Measurements from ENCODE around the gene CRACDL. TPM values are rescaled to one million over a fixed set of nuclear protein-coding genes. Genes with fewer than 3 reads are reported as not detected.

CRACDL gene
- total RNA-seq, 1 donor from 2014 or later = 0.12 TPM

GRCh38 chr2:98833172-98833916, 102.7 kb downstream of the CRACDL start:
- no peaks in the 10 kb centered on the region for H3K27me3 Mint-ChIP-seq
- H3K9me3 Mint-ChIP-seq = no peaks in the 10 kb centered on the region
- peak; percentile 61 for DNase-seq
- peaks cover 61% of the 10 kb centered on the region for H3K4me1 Mint-ChIP-seq
- intact Hi-C loops (cut with micrococcal nuclease) = loop anchor here (10.0 kb wide), 1 partner anchor 341 kb away; no protein-coding TSS in a partner anchor
- H3K4me3 Mint-ChIP-seq = no peak overlapping the region
- peak overlapping the region; percentile 59 for H3K27ac Mint-ChIP-seq
- no peaks in the 10 kb centered on the region for H3K36me3 Mint-ChIP-seq (ENCODE audit: low read depth)

DNA sequence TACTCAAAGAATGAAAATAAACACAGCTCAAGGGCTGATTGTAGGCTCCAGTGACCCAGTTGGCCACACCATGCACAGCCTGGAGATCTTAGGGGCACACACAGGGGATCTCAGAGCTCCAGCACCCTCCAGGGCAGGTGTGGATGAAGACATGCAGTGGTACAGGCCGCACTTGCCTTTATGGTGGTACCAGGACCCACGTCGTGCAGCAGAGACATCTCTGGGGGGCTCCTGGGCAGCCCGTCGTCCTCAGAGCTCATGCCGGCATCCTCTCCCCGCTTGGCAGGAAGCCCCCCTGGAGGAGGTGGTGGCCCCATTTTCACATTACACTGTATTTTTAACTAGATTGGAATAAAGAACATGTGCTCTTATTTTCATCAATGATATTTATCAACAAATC, 103.9 kb downstream of the CRACDL start:
- no peaks in the 10 kb centered on the region for H3K9me3 Mint-ChIP-seq
- H3K4me3 Mint-ChIP-seq = no peak overlapping the region
- intact Hi-C loops (cut with micrococcal nuclease) = loop anchor here (10.0 kb wide), 1 partner anchor 343 kb away; no protein-coding TSS in a partner anchor
- peaks cover 66% of the 10 kb centered on the region for H3K4me1 Mint-ChIP-seq
- H3K27ac Mint-ChIP-seq = no peak overlapping the region
- no peaks in the 10 kb centered on the region for H3K27me3 Mint-ChIP-seq
- no peak for DNase-seq
- H3K36me3 Mint-ChIP-seq (ENCODE audit: low read depth) = no peaks in the 10 kb centered on the region

DNA sequence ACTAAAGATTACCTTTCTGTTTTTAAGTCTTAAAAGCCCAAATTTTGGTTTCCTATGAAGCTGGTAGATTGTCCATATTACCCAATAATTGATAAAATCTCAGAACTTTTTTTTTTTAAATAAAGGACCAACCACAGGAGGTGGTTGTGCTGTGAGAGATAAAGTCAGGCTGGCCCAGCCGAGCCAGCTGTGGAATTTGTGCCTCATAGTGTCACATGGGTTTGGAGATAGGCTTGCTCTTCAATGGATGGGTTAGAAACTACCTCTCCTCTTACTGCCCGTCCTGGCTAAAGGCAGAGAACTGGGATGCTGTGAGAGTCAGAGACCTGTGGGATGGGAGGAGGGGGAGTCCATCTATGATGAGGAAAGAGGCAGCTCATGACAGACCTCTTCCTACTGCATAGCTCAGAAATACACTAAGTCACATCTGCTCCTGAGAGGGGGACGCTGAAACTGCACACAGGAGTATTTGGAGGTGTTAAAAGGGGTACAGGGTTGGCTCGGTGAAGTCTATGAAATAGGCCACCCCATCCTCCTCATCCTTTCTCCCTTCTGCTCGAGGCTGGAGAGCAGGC, 105.4 kb downstream of the CRACDL start:
- intact Hi-C loops (cut with micrococcal nuclease) = loop anchor here (10.0 kb wide), 1 partner anchor 344 kb away; no protein-coding TSS in a partner anchor
- H3K9me3 Mint-ChIP-seq = no peaks in the 10 kb centered on the region
- H3K4me1 Mint-ChIP-seq = peaks cover 55% of the 10 kb centered on the region
- H3K27ac Mint-ChIP-seq = no peak overlapping the region
- no peaks in the 10 kb centered on the region for H3K27me3 Mint-ChIP-seq
- DNase-seq = peak; percentile 54
- H3K36me3 Mint-ChIP-seq (ENCODE audit: low read depth) = no peaks in the 10 kb centered on the region
- H3K4me3 Mint-ChIP-seq = no peak overlapping the region

- H3K4me3 Mint-ChIP-seq = peak overlapping the region; percentile 62
- intact Hi-C loops (cut with micrococcal nuclease) = loop anchor here (10.0 kb wide), 1 partner anchor 345 kb away; no protein-coding TSS in a partner anchor
- H3K27me3 Mint-ChIP-seq = no peaks in the 10 kb centered on the region
- peak; percentile 58 for DNase-seq
- no peaks in the 10 kb centered on the region for H3K36me3 Mint-ChIP-seq (ENCODE audit: low read depth)
- no peaks in the 10 kb centered on the region for H3K9me3 Mint-ChIP-seq
- peak overlapping the region; percentile 48 for H3K27ac Mint-ChIP-seq
- H3K4me1 Mint-ChIP-seq = peaks cover 48% of the 10 kb centered on the region
These were observed 106.3 kb downstream of the CRACDL start for GRCh38 chr2:98829581-98830270.

DNA sequence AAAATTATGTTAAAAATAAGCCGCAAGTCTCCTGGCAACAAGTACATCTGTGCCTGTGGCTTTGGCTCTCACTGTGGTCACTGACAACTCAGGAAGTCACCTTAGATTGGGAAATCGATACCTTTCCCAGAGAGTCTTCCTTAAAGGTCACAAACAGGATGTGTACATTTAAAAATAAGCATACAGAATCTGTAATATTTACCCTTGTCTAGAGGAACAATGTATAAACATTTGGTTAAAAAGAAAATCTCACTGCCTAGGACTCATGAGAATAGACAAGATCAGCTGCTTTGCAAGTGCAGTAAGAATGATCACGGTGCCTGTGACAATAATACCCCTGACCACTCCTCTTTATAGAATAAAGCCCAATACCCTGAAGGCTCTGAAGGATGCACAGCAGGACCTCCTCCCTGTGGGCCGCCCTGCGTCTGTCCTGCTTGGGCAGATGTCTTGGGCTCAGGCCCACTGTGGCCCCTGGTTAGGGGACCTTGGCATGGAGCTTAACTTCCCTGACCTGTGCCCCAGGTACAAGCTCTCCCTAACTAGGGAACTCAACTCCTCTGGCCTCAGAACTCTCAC, 107.1 kb downstream of the CRACDL start:
- intact Hi-C loops (cut with micrococcal nuclease) = no loop called here
- Mint-ChIP-seq H3K4me1 (peaks cover 50% of the 10 kb centered on the region), H3K27me3 (no peaks in the 10 kb centered on the region), H3K9me3 (no peaks in the 10 kb centered on the region), H3K27ac (peak overlapping the region; percentile 39), H3K4me3 (peak overlapping the region; percentile 62), H3K36me3 (ENCODE audit: low read depth) (no peaks in the 10 kb centered on the region)
- peak; percentile 73 for DNase-seq

- Mint-ChIP-seq H3K27me3 (peaks cover 4% of the 10 kb centered on the region), H3K4me1 (peaks cover 50% of the 10 kb centered on the region), H3K9me3 (no peaks in the 10 kb centered on the region), H3K36me3 (ENCODE audit: low read depth) (peaks cover 2% of the 10 kb centered on the region), H3K27ac (no peak overlapping the region), H3K4me3 (peak overlapping the region; percentile 62)
- peak; percentile 54 for DNase-seq
- intact Hi-C loops (cut with micrococcal nuclease) = no loop called here
These were observed 107.7 kb downstream of the CRACDL start for GRCh38 chr2:98828369-98828744.

GRCh38 chr2:98827625-98828368, 108.2 kb downstream of the CRACDL start:
- H3K4me1 Mint-ChIP-seq = peaks cover 45% of the 10 kb centered on the region
- H3K9me3 Mint-ChIP-seq = no peaks in the 10 kb centered on the region
- peaks cover 5% of the 10 kb centered on the region for H3K27me3 Mint-ChIP-seq
- intact Hi-C loops (cut with micrococcal nuclease) = no loop called here
- peaks cover 2% of the 10 kb centered on the region for H3K36me3 Mint-ChIP-seq (ENCODE audit: low read depth)
- DNase-seq = peak; percentile 55
- H3K4me3 Mint-ChIP-seq = no peak overlapping the region
- H3K27ac Mint-ChIP-seq = no peak overlapping the region

DNA sequence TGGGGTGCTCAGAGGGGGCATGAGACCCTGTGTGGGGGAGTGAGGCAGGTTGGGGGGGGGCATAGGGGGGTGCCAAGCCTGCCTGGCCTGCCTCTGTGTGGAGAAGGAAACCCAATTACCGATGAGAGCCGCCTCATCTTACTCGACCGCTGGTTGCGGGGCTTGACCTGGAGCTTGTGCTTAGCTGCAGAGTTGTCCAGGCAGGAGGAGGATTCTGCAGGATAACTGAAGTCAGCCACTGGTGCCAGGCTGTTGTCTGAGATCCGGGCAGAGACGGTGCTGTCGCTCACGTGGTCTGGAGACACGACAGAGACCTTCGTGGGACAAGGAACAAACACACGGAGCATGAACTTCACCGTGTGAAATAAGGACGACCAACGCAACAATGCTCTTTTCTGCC, 109.2 kb downstream of the CRACDL start:
- H3K27ac Mint-ChIP-seq = no peak overlapping the region
- H3K27me3 Mint-ChIP-seq = peaks cover 5% of the 10 kb centered on the region
- H3K36me3 Mint-ChIP-seq (ENCODE audit: low read depth) = peaks cover 2% of the 10 kb centered on the region
- intact Hi-C loops (cut with micrococcal nuclease) = no loop called here
- peaks cover 39% of the 10 kb centered on the region for H3K4me1 Mint-ChIP-seq
- DNase-seq = peak; percentile 45
- no peak overlapping the region for H3K4me3 Mint-ChIP-seq
- no peaks in the 10 kb centered on the region for H3K9me3 Mint-ChIP-seq

DNA sequence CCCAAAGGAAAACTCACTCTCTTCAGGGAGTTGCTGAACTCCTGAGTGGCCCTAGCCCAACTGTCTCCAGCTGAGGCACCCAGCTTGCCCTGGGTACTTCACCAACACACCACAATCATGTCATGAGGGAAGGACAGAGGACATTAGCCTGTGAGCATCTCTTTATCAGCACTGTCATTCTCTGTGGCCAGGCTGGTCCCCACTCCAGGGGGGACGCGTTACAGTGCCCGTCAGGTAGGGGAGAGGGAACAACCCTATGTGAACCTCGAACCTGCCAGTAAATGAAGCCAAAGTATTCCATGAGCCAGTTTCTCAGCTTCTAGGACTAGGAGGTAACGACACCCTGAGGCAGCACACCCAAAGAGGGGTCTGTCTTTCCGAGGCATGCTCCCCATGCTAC, 110.2 kb downstream of the CRACDL start:
- H3K36me3 Mint-ChIP-seq (ENCODE audit: low read depth) = peaks cover 2% of the 10 kb centered on the region
- DNase-seq = peak; percentile 57
- H3K9me3 Mint-ChIP-seq = no peaks in the 10 kb centered on the region
- peaks cover 5% of the 10 kb centered on the region for H3K27me3 Mint-ChIP-seq
- no peak overlapping the region for H3K4me3 Mint-ChIP-seq
- H3K27ac Mint-ChIP-seq = peak overlapping the region; percentile 45
- intact Hi-C loops (cut with micrococcal nuclease) = loop anchor here (2.0 kb wide), 1 partner anchor 53 kb away; no protein-coding TSS in a partner anchor
- peaks cover 37% of the 10 kb centered on the region for H3K4me1 Mint-ChIP-seq

DNA sequence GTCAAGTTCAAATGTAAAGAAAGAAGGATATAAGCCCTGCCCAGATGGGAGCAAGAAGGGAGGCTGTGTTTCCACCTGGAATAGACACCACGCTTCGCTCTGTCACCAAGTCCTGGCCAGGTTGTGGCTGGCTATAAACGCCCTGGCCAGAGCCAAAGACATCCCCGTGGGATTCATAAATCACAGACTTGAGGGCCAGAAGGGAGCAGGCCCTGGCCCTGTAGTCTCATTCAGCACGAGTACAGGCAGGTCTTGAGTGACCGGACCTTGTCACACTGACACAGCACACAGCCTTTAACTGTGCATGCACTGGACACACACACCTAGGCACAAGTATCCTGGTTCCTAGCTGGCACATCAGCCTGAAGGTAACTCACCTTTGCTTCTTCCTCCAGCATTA, 110.6 kb downstream of the CRACDL start:
- no peaks in the 10 kb centered on the region for H3K9me3 Mint-ChIP-seq
- H3K36me3 Mint-ChIP-seq (ENCODE audit: low read depth) = peaks cover 2% of the 10 kb centered on the region
- intact Hi-C loops (cut with micrococcal nuclease) = loop anchor here (2.0 kb wide), 1 partner anchor 53 kb away; no protein-coding TSS in a partner anchor
- peaks cover 35% of the 10 kb centered on the region for H3K4me1 Mint-ChIP-seq
- H3K4me3 Mint-ChIP-seq = no peak overlapping the region
- H3K27ac Mint-ChIP-seq = no peak overlapping the region
- no peak for DNase-seq
- H3K27me3 Mint-ChIP-seq = peaks cover 5% of the 10 kb centered on the region

DNA sequence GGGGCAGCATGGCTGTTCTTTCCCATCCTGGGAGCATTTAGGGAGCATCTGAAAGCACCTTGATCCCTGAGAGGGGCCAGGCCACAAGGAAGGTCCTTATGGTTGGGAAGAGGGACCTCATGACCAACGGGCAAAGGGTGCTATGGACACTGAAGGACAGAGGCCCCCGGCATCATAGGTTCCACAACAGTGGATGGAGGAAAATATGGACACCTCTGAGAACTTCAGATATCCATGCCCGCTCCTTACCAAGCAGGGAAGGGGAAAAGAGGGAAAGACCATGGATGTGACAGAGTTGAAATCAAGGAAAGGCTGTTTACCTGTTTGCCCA, 111.0 kb downstream of the CRACDL start:
- intact Hi-C loops (cut with micrococcal nuclease) = loop anchor here (2.0 kb wide), 1 partner anchor 52 kb away; no protein-coding TSS in a partner anchor
- DNase-seq = peak; percentile 50
- Mint-ChIP-seq H3K4me3 (no peak overlapping the region), H3K27me3 (peaks cover 5% of the 10 kb centered on the region), H3K27ac (no peak overlapping the region), H3K4me1 (peaks cover 33% of the 10 kb centered on the region), H3K36me3 (ENCODE audit: low read depth) (peaks cover 2% of the 10 kb centered on the region), H3K9me3 (no peaks in the 10 kb centered on the region)

- peaks cover 5% of the 10 kb centered on the region for H3K27me3 Mint-ChIP-seq
- H3K4me1 Mint-ChIP-seq = peaks cover 27% of the 10 kb centered on the region
- H3K9me3 Mint-ChIP-seq = no peaks in the 10 kb centered on the region
- peak overlapping the region; percentile 22 for H3K4me3 Mint-ChIP-seq
- intact Hi-C loops (cut with micrococcal nuclease) = loop anchor here (2.0 to 5.0 kb wide), 2 partner anchors 52 to 92 kb away; partner anchors contain the start of gene MGAT4A
- H3K27ac Mint-ChIP-seq = peak overlapping the region; percentile 6
- DNase-seq = peak; percentile 48
- H3K36me3 Mint-ChIP-seq (ENCODE audit: low read depth) = peaks cover 2% of the 10 kb centered on the region
These were observed 111.6 kb downstream of the CRACDL start for GRCh38 chr2:98824256-98825019.
